Measurements from ENCODE around the gene MITD1.
"Not testable (repeated sequence)": the region's sequence is repeated elsewhere in the genome, so short reads cannot be mapped to it uniquely, and the experiment has no call there.

The MITD1 gene

DNA sequence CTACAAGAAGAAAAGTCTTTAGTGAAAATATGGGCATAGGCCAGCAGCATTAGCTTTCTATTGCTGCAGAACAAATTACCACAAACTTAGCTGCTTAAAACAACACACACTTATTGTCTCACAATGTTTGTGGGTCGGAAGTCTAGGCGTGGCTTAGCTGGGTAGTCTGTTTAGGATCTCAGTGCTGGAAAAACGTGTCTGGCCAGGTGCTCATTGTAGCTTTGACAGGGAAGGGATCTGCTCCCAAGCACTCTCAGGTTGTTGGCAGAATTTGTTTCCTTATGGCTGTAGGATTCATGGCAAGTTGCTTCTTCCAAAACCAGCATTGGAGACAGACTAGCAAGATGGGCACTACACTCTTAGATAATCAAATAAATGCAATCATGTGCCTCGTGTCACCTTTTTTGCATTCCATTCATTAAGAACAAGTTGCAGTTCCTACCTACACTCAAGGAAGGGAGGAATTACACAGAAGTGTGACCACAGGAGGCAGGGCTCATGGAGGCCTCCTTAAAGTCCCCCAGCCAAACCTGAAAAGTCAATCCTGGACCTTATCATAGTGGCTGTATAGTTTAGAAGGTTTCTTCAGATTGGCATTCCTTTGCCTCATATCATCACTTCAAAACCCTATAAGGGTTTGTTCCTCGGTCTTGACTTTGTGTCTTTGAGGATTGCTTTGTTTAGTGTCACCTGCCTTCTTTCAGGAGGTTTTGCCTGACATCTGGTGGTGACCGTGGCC lies 17.4 kb upstream of the MITD1 start:
- in situ Hi-C loops (cut with MboI; ENCODE audit: low pct_unique_long_range_greater_than_20kb, low sequenced_read_pairs, unreplicated experiment) = loop anchor here (25.0 kb wide), 1 partner anchor 289 kb away; the partner anchor contains the start of gene REV1
- DNase-seq (ENCODE audit: low spot score) = no peak
- TF ChIP-seq, protein P1, sequence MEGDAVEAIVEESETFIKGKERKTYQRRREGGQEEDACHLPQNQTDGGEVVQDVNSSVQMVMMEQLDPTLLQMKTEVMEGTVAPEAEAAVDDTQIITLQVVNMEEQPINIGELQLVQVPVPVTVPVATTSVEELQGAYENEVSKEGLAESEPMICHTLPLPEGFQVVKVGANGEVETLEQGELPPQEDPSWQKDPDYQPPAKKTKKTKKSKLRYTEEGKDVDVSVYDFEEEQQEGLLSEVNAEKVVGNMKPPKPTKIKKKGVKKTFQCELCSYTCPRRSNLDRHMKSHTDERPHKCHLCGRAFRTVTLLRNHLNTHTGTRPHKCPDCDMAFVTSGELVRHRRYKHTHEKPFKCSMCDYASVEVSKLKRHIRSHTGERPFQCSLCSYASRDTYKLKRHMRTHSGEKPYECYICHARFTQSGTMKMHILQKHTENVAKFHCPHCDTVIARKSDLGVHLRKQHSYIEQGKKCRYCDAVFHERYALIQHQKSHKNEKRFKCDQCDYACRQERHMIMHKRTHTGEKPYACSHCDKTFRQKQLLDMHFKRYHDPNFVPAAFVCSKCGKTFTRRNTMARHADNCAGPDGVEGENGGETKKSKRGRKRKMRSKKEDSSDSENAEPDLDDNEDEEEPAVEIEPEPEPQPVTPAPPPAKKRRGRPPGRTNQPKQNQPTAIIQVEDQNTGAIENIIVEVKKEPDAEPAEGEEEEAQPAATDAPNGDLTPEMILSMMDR (IDR thresholded peaks at IDR 0.05; ENCODE audit: extremely low read depth, insufficient read depth, missing control alignments) = no peak

DNA sequence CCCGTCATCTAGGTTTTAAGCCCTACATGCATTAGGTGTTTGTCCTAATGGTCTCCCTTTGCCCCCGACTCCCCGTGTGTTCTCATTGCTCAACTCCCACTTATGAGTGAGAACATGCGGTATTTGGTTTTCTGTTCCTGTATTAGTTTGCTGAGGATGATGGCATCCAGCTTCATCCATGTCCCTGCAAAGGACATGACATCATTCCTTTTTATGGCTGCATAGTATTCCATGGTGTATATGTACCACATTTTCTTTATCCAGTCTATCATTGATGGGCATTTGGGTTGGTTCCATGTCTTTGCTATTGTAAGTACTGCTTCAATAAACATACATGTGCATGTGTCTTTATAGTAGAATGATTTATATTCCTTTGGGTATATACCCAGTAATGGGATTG lies 11.5 kb upstream of the MITD1 start:
- not testable (repeated sequence) for DNase-seq (ENCODE audit: low spot score)
- in situ Hi-C loops (cut with MboI; ENCODE audit: low pct_unique_long_range_greater_than_20kb, low sequenced_read_pairs, unreplicated experiment) = loop anchor here (25.0 kb wide), 1 partner anchor 295 kb away; the partner anchor contains the start of gene REV1

DNA sequence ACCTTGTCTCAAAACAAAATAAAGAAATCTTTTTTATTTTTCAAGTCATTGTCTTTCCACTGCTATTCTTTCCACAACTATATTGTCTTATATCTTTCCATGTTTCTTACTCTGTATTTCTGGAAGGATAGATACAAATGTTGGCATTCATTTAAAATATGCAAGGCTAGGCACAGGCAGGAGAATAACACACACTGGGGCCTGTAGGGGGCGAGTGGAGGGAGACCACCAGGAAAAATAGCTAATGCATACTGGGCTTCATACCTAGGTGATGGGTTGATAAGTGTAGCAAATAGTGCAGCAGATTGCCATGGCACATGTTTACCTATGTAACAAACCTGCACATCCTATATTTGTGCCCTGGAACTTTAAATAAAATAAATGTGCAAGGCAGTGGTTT lies 9.7 kb upstream of the MITD1 start:
- in situ Hi-C loops (cut with MboI; ENCODE audit: low pct_unique_long_range_greater_than_20kb, low sequenced_read_pairs, unreplicated experiment) = loop anchor here (25.0 kb wide), 1 partner anchor 297 kb away; the partner anchor contains the start of gene REV1
- DNase-seq (ENCODE audit: low spot score) = no peak
- TF ChIP-seq, protein P1 (IDR thresholded peaks at IDR 0.05; ENCODE audit: extremely low read depth, insufficient read depth, missing control alignments) = no peak

- TF ChIP-seq, protein P1 (IDR thresholded peaks at IDR 0.05; ENCODE audit: extremely low read depth, insufficient read depth, missing control alignments) = no peak
- in situ Hi-C loops (cut with MboI; ENCODE audit: low pct_unique_long_range_greater_than_20kb, low sequenced_read_pairs, unreplicated experiment) = loop anchor here (25.0 kb wide), 1 partner anchor 299 kb away; the partner anchor contains the start of gene REV1
- DNase-seq (ENCODE audit: low spot score) = no peak
Observed at GRCh38 chr2:99188357-99188756, 7.5 kb upstream of the MITD1 start.

GRCh38 chr2:99187011-99187410 lies 6.2 kb upstream of the MITD1 start:
- no peak for DNase-seq (ENCODE audit: low spot score)
- in situ Hi-C loops (cut with MboI; ENCODE audit: low pct_unique_long_range_greater_than_20kb, low sequenced_read_pairs, unreplicated experiment) = loop anchor here (25.0 kb wide), 1 partner anchor 300 kb away; the partner anchor contains the start of gene REV1
- TF ChIP-seq, protein P1 (IDR thresholded peaks at IDR 0.05; ENCODE audit: extremely low read depth, insufficient read depth, missing control alignments) = no peak

DNA sequence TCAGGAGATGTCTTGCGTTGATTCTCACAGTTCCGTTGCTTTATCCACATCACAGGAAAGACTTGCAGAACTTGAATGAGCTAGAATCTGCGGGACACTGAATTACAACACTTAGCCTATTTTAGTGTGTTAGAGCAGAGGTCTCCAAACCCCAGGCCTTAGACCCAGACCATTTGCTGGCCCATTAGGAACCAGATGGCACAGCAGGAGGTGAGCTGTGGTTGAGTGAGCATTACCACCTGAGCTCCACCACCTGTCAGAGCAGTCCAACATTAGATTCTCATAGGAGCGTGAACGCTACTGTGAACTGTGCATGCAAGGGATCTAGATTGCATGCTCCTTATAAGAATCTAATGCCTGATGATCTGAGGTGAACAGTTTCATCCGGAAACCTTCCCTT lies 4.0 kb upstream of the MITD1 start:
- in situ Hi-C loops (cut with MboI; ENCODE audit: low pct_unique_long_range_greater_than_20kb, low sequenced_read_pairs, unreplicated experiment) = loop anchor here (25.0 kb wide), 1 partner anchor 302 kb away; the partner anchor contains the start of gene REV1
- TF ChIP-seq, protein P1 (IDR thresholded peaks at IDR 0.05; ENCODE audit: extremely low read depth, insufficient read depth, missing control alignments) = no peak
- DNase-seq (ENCODE audit: low spot score) = no peak

- DNase-seq (ENCODE audit: low spot score) = no peak
- in situ Hi-C loops (cut with MboI; ENCODE audit: low pct_unique_long_range_greater_than_20kb, low sequenced_read_pairs, unreplicated experiment) = loop anchor here (25.0 kb wide), 1 partner anchor 304 kb away; the partner anchor contains the start of gene REV1
Observed at GRCh38 chr2:99183025-99183424, 2.2 kb upstream of the MITD1 start.

More at GRCh38 chr2:99183025-99183424, 2.2 kb upstream of the MITD1 start:
- TF ChIP-seq, protein P1 (IDR thresholded peaks at IDR 0.05; ENCODE audit: extremely low read depth, insufficient read depth, missing control alignments) = no peak

Data from GM13977 (cell line).